HCT116 (cell line): ENCODE measurements around the gene PRRG2. TPM values are rescaled to one million over a fixed set of nuclear protein-coding genes. Genes with fewer than 3 reads are reported as not detected.
A peak's percentile ranks its signal among the peaks of the same experiment; 100 is the strongest.

Experiments
- ATAC-seq: fragments of 200-7000 bp; cut with Tn5 transposase; 2 replicates; pipeline ENCODE4 v1.9.1; 2020; ENCODE audit warnings: mild to moderate bottlenecking, moderate library complexity
- BruUV-seq: library from RNA; stranded (reverse); fragments of 400-500 nt; replicated peaks from 2 replicates; lab custom pipeline; 2021; lab: Mats Ljungman, UMichigan
- CTCF ChIA-PET: fragments of 300-600 bp; sonication (Branson Sonifier 250); formaldehyde crosslinking; loops from one replicate; lab custom pipeline; 2021; ENCODE audit warnings: antibody characterized with exemption; lab: Charles Lee
- POLR2A ChIA-PET: fragments of 300-600, 350-600 bp; sonication (Branson Sonifier 250); formaldehyde crosslinking; loops from one replicate; lab custom pipeline; 2021; ENCODE audit warnings: antibody characterized with exemption; lab: Charles Lee
- RAD21 ChIA-PET, 2 experiments: fragments of 300-600 bp; sonication (Branson Sonifier 250); formaldehyde crosslinking; loops; one replicate each; lab custom pipeline; 2023; ENCODE audit warnings: low total read pairs in 2 of 2; ENCODE audit not compliant: uncharacterized antibody in 2 of 2, unreplicated experiment in 2 of 2, low non-redundant PET in 1 of 2; lab: Charles Lee
- DNase-seq: peaks from one replicate; pipeline ENCODE4 v3.0.0-alpha.2; 2010; ENCODE audit warnings: low read depth, low spot score
- H2AFZ ChIP-seq: fragments of 200-600 bp; shearing (Covaris generic), sonication (generic); 2 replicates; pipeline ENCODE4 v1.6.1; 2017; ENCODE audit warnings: low read depth, mixed run types, mixed read lengths, antibody characterized with exemption, low read length; ENCODE audit not compliant: poor library complexity, severe bottlenecking
- H3K27ac ChIP-seq: 2 replicates; pipeline ENCODE4 v1.5.1; 2012; ENCODE audit warnings: low read depth, low read length
- H3K27me3 ChIP-seq: fragments of 200-600 bp; sonication (generic); 2 replicates; pipeline ENCODE4 v1.6.1; 2016; ENCODE audit warnings: mixed run types, low read length, mixed read lengths; ENCODE audit not compliant: insufficient read depth
- H3K36me3 ChIP-seq, 2 experiments: fragments of 200-500 bp in 1 of 2; fragments of 200-600 bp in 1 of 2; sonication (Bioruptor generic) in 1 of 2; sonication (generic) in 1 of 2; 2 replicates each; pipeline versions ENCODE4 v1.5.1 to v1.6.1; 2014 to 2016; ENCODE audit warnings: low read length in 2 of 2, inconsistent platforms in 1 of 2, mixed read lengths in 1 of 2, mixed run types in 1 of 2; ENCODE audit not compliant: insufficient read depth in 2 of 2, control insufficient read depth in 1 of 2
- H3K4me1 ChIP-seq, 2 experiments: fragments of 200-600 bp in 1 of 2; sonication (generic) in 1 of 2; 2 replicates each; pipeline versions ENCODE4 v1.5.1 to v1.6.1; 2012 to 2017; ENCODE audit warnings: low read length in 2 of 2, inconsistent platforms in 1 of 2, mild to moderate bottlenecking in 1 of 2, mixed read lengths in 1 of 2, mixed run types in 1 of 2, moderate library complexity in 1 of 2; ENCODE audit not compliant: insufficient read depth in 2 of 2, control insufficient read depth in 1 of 2
- H3K4me2 ChIP-seq: fragments of 200-600 bp; sonication (generic); 2 replicates; pipeline ENCODE4 v1.6.1; 2017; ENCODE audit warnings: mixed run types, low read length, mixed read lengths
- H3K4me3 ChIP-seq, 2 experiments: fragments of 200-600 bp in 1 of 2; sonication (generic) in 1 of 2; replicated peaks in 1 of 2; 2 replicates each; pipeline ENCODE4 v1.5.1; 2011 to 2016; ENCODE audit warnings: low read length in 2 of 2, control low read depth in 1 of 2, low read depth in 1 of 2, mild to moderate bottlenecking in 1 of 2, mixed read lengths in 1 of 2, mixed run types in 1 of 2
- H3K79me2 ChIP-seq: fragments of 200-600 bp; sonication (generic); 2 replicates; pipeline ENCODE4 v1.6.1; 2017; ENCODE audit warnings: mild to moderate bottlenecking, mixed run types, low read length, moderate library complexity, mixed read lengths; ENCODE audit not compliant: insufficient read depth
- H3K9ac ChIP-seq: fragments of 200-600 bp; sonication (generic); 2 replicates; pipeline ENCODE4 v1.6.1; 2016; ENCODE audit warnings: low read length, mixed read lengths
- H3K9me2 ChIP-seq: fragments of 200-600 bp; sonication (generic), shearing (Covaris generic); 2 replicates; pipeline ENCODE4 v1.6.1; 2017; ENCODE audit warnings: mixed run types, mild to moderate bottlenecking, moderate library complexity; ENCODE audit not compliant: insufficient read depth
- H3K9me3 ChIP-seq, 2 experiments: fragments of 200-500 bp in 1 of 2; fragments of 200-600 bp in 1 of 2; sonication (Bioruptor generic) in 1 of 2; sonication (generic) in 1 of 2; 2 replicates each; pipeline ENCODE4 v1.6.1; 2014 to 2017; ENCODE audit warnings: low read length in 2 of 2, mixed read lengths in 2 of 2, inconsistent platforms in 1 of 2, low read depth in 1 of 2, mild to moderate bottlenecking in 1 of 2, mixed run types in 1 of 2, moderate library complexity in 1 of 2; ENCODE audit not compliant: control insufficient read depth in 1 of 2, insufficient read depth in 1 of 2
- H4K20me1 ChIP-seq: fragments of 200-600 bp; sonication (generic), shearing (Covaris generic); 2 replicates; pipeline ENCODE4 v1.6.1; 2017; ENCODE audit warnings: mixed run types, mild to moderate bottlenecking, moderate library complexity; ENCODE audit not compliant: insufficient read depth
- POLR2A ChIP-seq: IDR thresholded peaks from 2 replicates; pipeline ENCODE4 v1.7.0; 2011; ENCODE audit warnings: borderline replicate concordance; ENCODE audit not compliant: insufficient read depth, insufficient read length; ENCODE audit errors: extremely low read depth
- POLR2AphosphoS5 ChIP-seq: IDR thresholded peaks from 2 replicates; pipeline ENCODE4 v1.6.1; 2011; ENCODE audit warnings: mild to moderate bottlenecking, low read depth, low read length, moderate library complexity
- SIN3A ChIP-seq: IDR thresholded peaks from 2 replicates; pipeline ENCODE4 v1.6.1; 2012; ENCODE audit warnings: low read depth
- SRF ChIP-seq: IDR thresholded peaks from 2 replicates; pipeline ENCODE4 v1.6.1; 2012; ENCODE audit warnings: low read depth
- ZFX ChIP-seq: fragments of 450-650 bp; IDR thresholded peaks from 2 replicates; pipeline ENCODE4 v1.6.1; 2017
- intact Hi-C: fragments of 100-400 bp; cut with micrococcal nuclease; formaldehyde crosslinking; loops from 2 replicates; pipeline ENCODE4 v1.10.0; 2022
- total RNA-seq: library from RNA; stranded (reverse); gene quantifications from one replicate; pipeline ENCODE4 v1.2.1, GENCODE V29; 2021; ENCODE audit not compliant: unreplicated experiment
- TF ChIP-seq, protein P1 (sequence below): IDR thresholded peaks from 2 replicates; pipeline ENCODE4 v1.6.1; 2012
- TF ChIP-seq, protein P2 (sequence below): IDR thresholded peaks from 2 replicates; pipeline ENCODE4 v1.6.1; 2012
- TF ChIP-seq, protein P3 (sequence below): IDR thresholded peaks from 2 replicates; pipeline ENCODE4 v1.6.1; 2011; ENCODE audit warnings: mild to moderate bottlenecking, low read length, moderate library complexity; ENCODE audit not compliant: insufficient replicate concordance; ENCODE audit errors: extremely low read depth

Gene PRRG2
- total RNA-seq, 1 experiment from 2014 or later: 6.2 TPM

DNA sequence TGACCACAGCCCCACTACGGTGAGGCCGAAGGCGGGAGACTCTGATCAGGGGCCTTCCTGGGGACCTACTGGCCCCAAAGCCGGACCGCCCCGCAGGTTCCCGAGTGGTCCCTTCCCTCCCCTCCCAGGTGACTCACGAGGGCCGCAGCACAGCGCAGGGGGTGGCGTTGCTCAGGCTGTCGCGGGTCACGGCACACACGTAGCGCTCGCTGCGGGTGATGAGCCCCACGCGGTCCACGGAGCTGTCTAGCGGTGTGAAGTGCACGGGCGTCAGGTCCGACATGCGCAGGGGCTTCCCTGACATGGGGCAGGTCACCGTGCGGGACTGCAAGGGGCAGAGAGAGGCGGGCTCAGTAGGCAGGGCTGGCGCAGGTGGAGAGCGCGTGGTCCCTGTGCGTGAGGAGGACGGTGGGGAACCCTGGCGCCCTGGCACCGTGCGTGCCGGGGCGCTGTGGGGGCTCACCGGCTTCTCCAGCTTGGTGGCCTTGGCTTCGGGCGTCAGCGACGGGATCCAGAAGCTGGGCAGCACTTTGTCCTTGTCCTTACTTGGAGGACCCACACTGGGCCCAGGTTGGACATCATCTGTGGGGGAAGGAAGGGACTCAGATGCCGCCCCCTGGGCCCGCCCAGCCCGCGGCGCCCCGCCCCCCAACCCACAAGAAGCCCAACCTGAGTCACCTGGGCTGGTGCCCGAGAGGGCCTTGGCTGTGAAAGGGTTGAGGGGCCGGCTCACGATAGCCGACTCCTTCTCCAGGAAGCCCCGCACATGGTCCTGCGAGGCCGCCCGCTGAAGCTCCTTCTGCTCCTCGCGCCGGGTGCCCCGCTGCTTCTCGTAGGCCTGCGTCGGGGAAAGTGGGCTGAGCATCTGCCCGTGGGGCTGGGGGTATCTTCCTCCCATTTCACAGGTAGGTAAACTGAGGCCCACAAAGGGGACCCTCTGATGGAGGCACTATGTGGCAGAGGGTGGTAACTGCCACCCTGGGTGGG, 24.4 kb upstream of the PRRG2 start:
- RAD21 ChIA-PET: no interaction called here

More for the DNA sequence above, 24.4 kb upstream of the PRRG2 start:
- Histone ChIP-seq H3K9ac (no peak overlapping the region), H3K4me1 (peaks cover 0 to 8% of the 10 kb centered on the region in 2 experiments; a peak in 2 of 4 replicates), H3K79me2 (peaks cover 19% of the 10 kb centered on the region), H3K4me2 (no peak overlapping the region)
- ChIA-PET CTCF (interaction anchor here (1.0 to 1.7 kb wide), 2 partner anchors 10 to 119 kb away, joined by 3 read pairs; no protein-coding TSS in a partner anchor), POLR2A (no interaction called here)
- intact Hi-C loops: no loop called here
- ATAC-seq (peak; percentile 24), DNase-seq (no peak)
- TF ChIP-seq, protein P1, sequence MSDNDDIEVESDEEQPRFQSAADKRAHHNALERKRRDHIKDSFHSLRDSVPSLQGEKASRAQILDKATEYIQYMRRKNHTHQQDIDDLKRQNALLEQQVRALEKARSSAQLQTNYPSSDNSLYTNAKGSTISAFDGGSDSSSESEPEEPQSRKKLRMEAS: no peak
- TF ChIP-seq SRF: no peak
- no peak for TF ChIP-seq ZFX
- TF ChIP-seq, protein P2, sequence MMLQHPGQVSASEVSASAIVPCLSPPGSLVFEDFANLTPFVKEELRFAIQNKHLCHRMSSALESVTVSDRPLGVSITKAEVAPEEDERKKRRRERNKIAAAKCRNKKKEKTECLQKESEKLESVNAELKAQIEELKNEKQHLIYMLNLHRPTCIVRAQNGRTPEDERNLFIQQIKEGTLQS: no peak
- no peak for TF ChIP-seq SIN3A
- TF ChIP-seq POLR2AphosphoS5: no peak
- TF ChIP-seq, protein P3, sequence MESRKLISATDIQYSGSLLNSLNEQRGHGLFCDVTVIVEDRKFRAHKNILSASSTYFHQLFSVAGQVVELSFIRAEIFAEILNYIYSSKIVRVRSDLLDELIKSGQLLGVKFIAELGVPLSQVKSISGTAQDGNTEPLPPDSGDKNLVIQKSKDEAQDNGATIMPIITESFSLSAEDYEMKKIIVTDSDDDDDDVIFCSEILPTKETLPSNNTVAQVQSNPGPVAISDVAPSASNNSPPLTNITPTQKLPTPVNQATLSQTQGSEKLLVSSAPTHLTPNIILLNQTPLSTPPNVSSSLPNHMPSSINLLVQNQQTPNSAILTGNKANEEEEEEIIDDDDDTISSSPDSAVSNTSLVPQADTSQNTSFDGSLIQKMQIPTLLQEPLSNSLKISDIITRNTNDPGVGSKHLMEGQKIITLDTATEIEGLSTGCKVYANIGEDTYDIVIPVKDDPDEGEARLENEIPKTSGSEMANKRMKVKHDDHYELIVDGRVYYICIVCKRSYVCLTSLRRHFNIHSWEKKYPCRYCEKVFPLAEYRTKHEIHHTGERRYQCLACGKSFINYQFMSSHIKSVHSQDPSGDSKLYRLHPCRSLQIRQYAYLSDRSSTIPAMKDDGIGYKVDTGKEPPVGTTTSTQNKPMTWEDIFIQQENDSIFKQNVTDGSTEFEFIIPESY: no peak
- TF ChIP-seq POLR2A: no peak
- TF ChIP-seq, all 23 proteins: peak for 0
- no TSS peak for BruUV-seq
- Histone ChIP-seq H3K27ac (peak overlapping the region; percentile 40; the same call in 1 of the 2 replicates), H3K9me2 (no peaks in the 10 kb centered on the region), H3K36me3 (peaks cover 35 to 47% of the 10 kb centered on the region in 2 experiments), H3K27me3 (no peaks in the 10 kb centered on the region), H2AFZ (no peak overlapping the region), H3K4me3 (no peak overlapping the region), H3K9me3 (no peaks in the 10 kb centered on the region), H4K20me1 (no peaks in the 10 kb centered on the region)
